Measurements from ENCODE around the gene PDE1C. TPM values are rescaled to one million over a fixed set of nuclear protein-coding genes. Genes with fewer than 3 reads are reported as not detected.

PDE1C gene
- polyA plus RNA-seq, result not detected

DNA sequence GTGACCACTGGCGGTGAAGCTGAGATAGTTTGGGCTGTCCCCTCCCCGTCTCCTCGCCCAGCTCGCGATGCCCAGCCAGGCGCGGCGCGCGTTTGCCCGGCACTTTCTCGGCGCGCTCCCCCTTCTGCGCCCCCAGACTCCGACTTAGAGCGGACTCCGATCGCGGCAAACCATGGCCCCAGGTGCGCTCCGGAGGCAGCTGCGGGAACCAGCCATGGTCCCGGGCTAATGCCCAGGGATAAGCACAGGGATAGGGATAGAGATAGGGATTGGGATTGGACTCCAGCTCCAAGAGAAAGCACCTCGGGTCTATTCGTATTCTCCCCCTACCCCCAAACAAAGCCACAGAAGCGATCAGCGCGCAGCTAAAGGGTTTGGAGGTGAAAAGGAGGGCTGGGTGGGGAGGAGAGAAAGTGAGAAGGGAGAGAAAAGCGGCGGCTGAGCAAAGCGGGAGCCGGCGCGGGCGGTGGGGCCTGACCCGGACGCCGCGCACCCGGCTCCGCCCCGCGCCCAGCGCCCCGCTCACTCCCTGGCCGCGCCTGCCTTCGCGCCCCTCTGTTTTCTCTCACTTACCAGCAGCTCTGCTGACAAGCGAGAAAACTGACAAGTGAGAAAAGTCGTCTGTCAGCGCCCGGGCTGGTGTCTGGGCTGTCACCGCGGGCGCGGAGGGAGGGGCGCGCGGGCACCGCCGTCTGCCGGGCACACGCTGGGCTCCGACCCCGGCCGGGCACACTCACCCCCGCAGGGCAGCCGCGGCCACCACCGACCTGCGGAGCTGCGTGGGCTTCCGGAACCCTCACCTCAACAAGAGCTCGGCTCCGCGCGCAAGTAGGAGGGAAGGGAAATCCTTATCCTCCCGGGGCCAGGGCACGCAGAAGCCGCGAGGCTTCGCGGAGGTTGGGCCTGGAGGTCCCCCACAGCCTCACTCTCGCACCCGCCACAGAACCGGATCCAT lies at the start of gene PDE1C:
PDE1C (minus strand) TSS at position 2 of the 955 bp plus-strand sequence.
- H3K4me3 Mint-ChIP-seq, result no peak within 1 kb of the TSS
- H3K27ac Mint-ChIP-seq, result no peak within 1 kb of the TSS
- H3K27me3 Mint-ChIP-seq, result peaks cover 14% of the 10 kb centered on the region
- peaks cover 0 to 2% (median 0%) of the 10 kb centered on the region in 3 donors for H3K4me1 Mint-ChIP-seq
- H3K9me3 Mint-ChIP-seq, result peaks cover 0 to 3% (median 2%) of the 10 kb centered on the region in 3 donors
- H3K36me3 Mint-ChIP-seq, result no peaks in the 10 kb centered on the region

DNA sequence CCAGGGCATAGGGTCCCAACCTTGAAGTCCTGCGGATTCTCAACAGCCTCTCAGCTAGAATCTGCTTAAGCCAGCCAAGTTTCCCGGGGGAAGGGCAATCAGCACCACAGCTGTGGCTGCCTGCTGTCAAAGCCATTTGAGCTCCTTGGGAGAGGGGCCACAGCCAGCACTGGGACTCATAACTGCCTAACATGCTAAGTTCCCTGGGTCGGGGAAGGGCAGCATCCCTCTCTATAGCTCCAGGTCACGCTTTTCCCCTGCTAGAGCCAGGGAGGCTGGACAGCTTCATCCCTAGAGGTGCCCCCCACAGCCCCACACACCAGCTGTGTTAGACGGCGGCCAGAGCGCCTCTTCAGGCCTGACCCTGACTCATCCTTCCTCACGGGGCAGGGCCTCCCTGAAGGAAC lies 49.6 kb upstream of the PDE1C start:
- H3K27ac Mint-ChIP-seq, result no peak overlapping the region
- no peaks in the 10 kb centered on the region for H3K36me3 Mint-ChIP-seq
- H3K9me3 Mint-ChIP-seq, result peaks cover 5 to 20% (median 8%) of the 10 kb centered on the region in 3 donors
- H3K4me1 Mint-ChIP-seq, result no peaks in the 10 kb centered on the region
- H3K27me3 Mint-ChIP-seq, result no peaks in the 10 kb centered on the region
- no peak overlapping the region for H3K4me3 Mint-ChIP-seq

GRCh38 chr7:32117837-32118236 lies 47.6 kb upstream of the PDE1C start:
- Mint-ChIP-seq H3K27ac (no peak overlapping the region), H3K9me3 (peaks cover 2 to 8% (median 5%) of the 10 kb centered on the region in 3 donors), H3K27me3 (no peaks in the 10 kb centered on the region), H3K4me1 (no peaks in the 10 kb centered on the region), H3K4me3 (no peak overlapping the region), H3K36me3 (no peaks in the 10 kb centered on the region)

DNA sequence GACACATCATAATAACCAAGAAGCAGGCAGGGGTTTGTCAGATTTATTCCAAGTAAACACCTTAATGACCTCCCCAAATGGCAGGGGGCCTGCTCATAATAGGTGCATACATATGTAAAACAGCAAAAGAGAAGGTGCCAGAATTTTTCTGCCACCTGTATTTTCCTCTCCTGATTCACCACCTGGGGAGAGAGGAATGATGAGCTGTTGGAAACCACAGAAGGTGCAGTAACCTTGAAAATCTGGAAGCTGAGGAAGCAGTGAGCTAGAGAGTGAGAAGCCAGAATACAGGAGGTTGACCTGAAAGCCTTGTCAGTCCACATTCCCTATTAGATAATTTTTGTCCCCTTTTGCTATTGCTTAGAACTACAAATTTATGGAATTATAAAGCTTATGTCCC lies 46.2 kb upstream of the PDE1C start:
- Mint-ChIP-seq H3K4me1 (no peaks in the 10 kb centered on the region), H3K36me3 (no peaks in the 10 kb centered on the region), H3K9me3 (peaks cover 0 to 4% (median 2%) of the 10 kb centered on the region in 3 donors), H3K4me3 (no peak overlapping the region), H3K27ac (no peak overlapping the region), H3K27me3 (no peaks in the 10 kb centered on the region)

DNA sequence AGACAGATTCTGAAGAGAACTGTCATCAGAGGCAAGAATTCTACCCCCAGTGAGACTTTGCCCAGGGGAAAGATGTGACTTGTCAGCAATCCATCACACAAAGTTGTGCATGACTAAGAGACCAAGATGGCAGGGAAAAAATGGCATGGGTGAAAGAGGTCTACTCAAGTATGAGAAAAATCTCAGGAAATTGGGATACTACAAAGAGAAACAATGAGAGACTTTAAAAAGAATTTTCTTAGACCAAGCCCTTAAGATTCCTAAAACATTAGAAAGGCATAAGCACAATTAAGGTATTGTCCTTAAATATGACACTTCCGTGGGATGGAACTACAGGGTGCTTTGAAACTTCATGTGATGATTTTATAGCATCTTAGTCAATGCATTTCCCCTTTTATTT lies 45.6 kb upstream of the PDE1C start:
- H3K27me3 Mint-ChIP-seq, result no peaks in the 10 kb centered on the region
- no peak overlapping the region for H3K27ac Mint-ChIP-seq
- H3K9me3 Mint-ChIP-seq, result peaks cover 0 to 4% (median 2%) of the 10 kb centered on the region in 3 donors
- H3K4me3 Mint-ChIP-seq, result no peak overlapping the region
- no peaks in the 10 kb centered on the region for H3K36me3 Mint-ChIP-seq
- H3K4me1 Mint-ChIP-seq, result no peaks in the 10 kb centered on the region

DNA sequence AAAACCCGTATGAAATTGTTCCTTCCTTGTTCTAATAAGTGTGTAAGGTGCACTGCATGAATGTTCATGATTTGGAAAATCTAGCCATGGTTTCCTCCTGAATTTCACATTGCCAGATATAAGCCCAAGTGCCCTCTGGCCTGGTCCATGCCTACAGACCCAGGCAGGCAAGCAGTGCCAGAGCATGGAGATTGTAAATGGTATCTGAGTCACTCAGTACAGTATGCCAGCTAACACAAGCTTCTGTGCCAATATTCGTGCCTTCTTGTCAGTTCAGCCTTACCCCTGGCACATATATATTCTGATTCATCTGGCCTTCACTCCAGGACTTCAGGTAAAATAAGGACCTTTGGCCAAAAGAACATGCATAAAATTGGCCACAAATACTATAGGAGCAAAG lies 38.4 kb upstream of the PDE1C start:
- Mint-ChIP-seq H3K9me3 (peaks cover 3 to 5% (median 4%) of the 10 kb centered on the region in 3 donors), H3K36me3 (no peaks in the 10 kb centered on the region), H3K27me3 (no peaks in the 10 kb centered on the region), H3K4me3 (no peak overlapping the region), H3K4me1 (no peaks in the 10 kb centered on the region), H3K27ac (no peak overlapping the region)

DNA sequence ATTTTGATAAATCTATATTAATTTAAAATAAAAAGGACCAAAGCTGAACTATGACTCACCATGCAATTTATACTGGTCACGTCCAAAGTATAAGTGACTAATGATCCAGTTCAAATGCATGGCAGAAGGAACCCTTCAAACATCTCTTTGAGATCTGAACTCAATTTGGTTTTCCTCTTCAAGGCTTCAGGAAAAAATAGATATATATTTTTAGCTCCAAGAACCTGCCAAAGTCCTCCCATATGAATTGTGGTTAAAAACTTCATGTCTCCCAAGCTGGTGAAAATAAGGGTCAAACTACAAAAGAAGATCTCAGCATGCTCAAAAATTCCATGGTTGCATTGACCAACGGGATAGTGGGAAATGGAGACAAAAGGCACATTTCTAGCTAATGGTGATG lies 34.6 kb upstream of the PDE1C start:
- no peak overlapping the region for H3K27ac Mint-ChIP-seq
- no peaks in the 10 kb centered on the region for H3K27me3 Mint-ChIP-seq
- H3K9me3 Mint-ChIP-seq, result peaks cover 4 to 5% (median 4%) of the 10 kb centered on the region in 3 donors
- H3K4me1 Mint-ChIP-seq, result no peaks in the 10 kb centered on the region
- no peaks in the 10 kb centered on the region for H3K36me3 Mint-ChIP-seq
- no peak overlapping the region for H3K4me3 Mint-ChIP-seq

- no peaks in the 10 kb centered on the region for H3K27me3 Mint-ChIP-seq
- H3K4me3 Mint-ChIP-seq, result no peak overlapping the region
- peaks cover 0 to 4% (median 2%) of the 10 kb centered on the region in 3 donors for H3K9me3 Mint-ChIP-seq
- no peaks in the 10 kb centered on the region for H3K4me1 Mint-ChIP-seq
- no peak overlapping the region for H3K27ac Mint-ChIP-seq
- H3K36me3 Mint-ChIP-seq, result no peaks in the 10 kb centered on the region
Measured at GRCh38 chr7:32103361-32103760, 33.2 kb upstream of the PDE1C start.

- no peaks in the 10 kb centered on the region for H3K4me1 Mint-ChIP-seq
- H3K27ac Mint-ChIP-seq, result no peak overlapping the region
- peaks cover 0 to 4% (median 2%) of the 10 kb centered on the region in 3 donors for H3K9me3 Mint-ChIP-seq
- no peaks in the 10 kb centered on the region for H3K36me3 Mint-ChIP-seq
- no peaks in the 10 kb centered on the region for H3K27me3 Mint-ChIP-seq
- no peak overlapping the region for H3K4me3 Mint-ChIP-seq
Measured at GRCh38 chr7:32102432-32102873, 32.2 kb upstream of the PDE1C start.

GRCh38 chr7:32100407-32100907 lies 30.2 kb upstream of the PDE1C start:
- no peak overlapping the region for H3K4me3 Mint-ChIP-seq
- peaks cover 0 to 4% (median 0%) of the 10 kb centered on the region in 3 donors for H3K9me3 Mint-ChIP-seq
- H3K27me3 Mint-ChIP-seq, result no peaks in the 10 kb centered on the region
- no peaks in the 10 kb centered on the region for H3K36me3 Mint-ChIP-seq
- no peaks in the 10 kb centered on the region for H3K4me1 Mint-ChIP-seq
- no peak overlapping the region for H3K27ac Mint-ChIP-seq

GRCh38 chr7:32094516-32094915 lies 24.3 kb upstream of the PDE1C start:
- H3K9me3 Mint-ChIP-seq, result peaks cover 0 to 2% (median 0%) of the 10 kb centered on the region in 3 donors
- H3K27me3 Mint-ChIP-seq, result no peaks in the 10 kb centered on the region
- no peaks in the 10 kb centered on the region for H3K36me3 Mint-ChIP-seq
- no peaks in the 10 kb centered on the region for H3K4me1 Mint-ChIP-seq
- no peak overlapping the region for H3K4me3 Mint-ChIP-seq
- H3K27ac Mint-ChIP-seq, result no peak overlapping the region

- Mint-ChIP-seq H3K4me1 (no peaks in the 10 kb centered on the region), H3K9me3 (peaks cover 0 to 2% (median 0%) of the 10 kb centered on the region in 3 donors), H3K27ac (no peak overlapping the region), H3K36me3 (no peaks in the 10 kb centered on the region), H3K4me3 (no peak overlapping the region), H3K27me3 (no peaks in the 10 kb centered on the region)
Measured at GRCh38 chr7:32093415-32094408, 23.5 kb upstream of the PDE1C start.

GRCh38 chr7:32092346-32092745 lies 22.1 kb upstream of the PDE1C start:
- no peak overlapping the region for H3K27ac Mint-ChIP-seq
- no peaks in the 10 kb centered on the region for H3K36me3 Mint-ChIP-seq
- no peaks in the 10 kb centered on the region for H3K27me3 Mint-ChIP-seq
- H3K4me3 Mint-ChIP-seq, result no peak overlapping the region
- H3K9me3 Mint-ChIP-seq, result peaks cover 0 to 2% (median 0%) of the 10 kb centered on the region in 3 donors
- no peaks in the 10 kb centered on the region for H3K4me1 Mint-ChIP-seq

DNA sequence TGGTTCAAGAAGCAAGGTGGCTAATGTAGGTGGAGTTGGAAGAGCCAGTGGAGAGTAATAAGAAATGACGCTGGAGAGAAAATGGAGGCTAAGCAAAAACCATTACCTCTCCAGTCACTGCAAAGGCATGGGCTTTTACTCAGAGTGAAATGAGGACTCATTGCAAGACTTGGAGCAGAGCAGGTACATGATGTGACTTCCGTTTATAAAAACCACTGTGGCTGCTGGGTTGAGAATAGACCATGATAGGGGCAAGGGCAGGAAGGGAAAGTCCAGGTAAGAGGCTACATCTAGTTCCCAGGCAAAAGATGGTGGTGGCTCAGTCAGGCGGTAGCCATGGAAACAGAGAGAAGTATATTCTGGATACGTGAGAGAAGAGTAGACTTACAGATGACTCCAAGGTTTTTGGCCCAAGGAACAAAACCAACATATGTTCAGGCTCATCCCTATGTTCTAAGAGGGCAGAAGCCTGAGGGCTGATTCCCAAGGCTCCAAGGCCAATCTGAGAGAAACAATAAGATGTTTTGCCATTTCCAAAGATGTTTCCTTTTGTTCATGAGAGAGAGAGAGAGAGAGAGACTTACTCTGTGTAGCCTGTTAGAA lies 21.5 kb upstream of the PDE1C start:
- no peaks in the 10 kb centered on the region for H3K4me1 Mint-ChIP-seq
- H3K4me3 Mint-ChIP-seq, result no peak overlapping the region
- no peak overlapping the region for H3K27ac Mint-ChIP-seq
- H3K36me3 Mint-ChIP-seq, result no peaks in the 10 kb centered on the region
- H3K9me3 Mint-ChIP-seq, result peaks cover 0 to 2% (median 0%) of the 10 kb centered on the region in 3 donors
- no peaks in the 10 kb centered on the region for H3K27me3 Mint-ChIP-seq
